Osteoblast (primary cell): ENCODE measurements around the gene NARS2. TPM values are rescaled to one million over a fixed set of nuclear protein-coding genes. Genes with fewer than 3 reads are reported as not detected.

Source experiments
- DNase-seq: peaks from one replicate; pipeline ENCODE4 v3.0.0; 2011; ENCODE audit warnings: low spot score, mixed read lengths; ENCODE audit not compliant: insufficient read length; ENCODE audit errors: missing footprints
- H2AFZ ChIP-seq: 2 replicates; pipeline ENCODE4 v1.6.0; 2011; ENCODE audit warnings: mild to moderate bottlenecking, low read length
- H3K27ac ChIP-seq: 2 replicates; pipeline ENCODE4 v1.5.1; 2011; ENCODE audit warnings: mild to moderate bottlenecking, low read depth, low read length, moderate library complexity
- H3K27me3 ChIP-seq: 2 replicates; pipeline ENCODE4 v1.6.0; 2012; ENCODE audit warnings: mild to moderate bottlenecking, control low read depth, inconsistent platforms, low read length, moderate library complexity; ENCODE audit not compliant: insufficient read depth
- H3K36me3 ChIP-seq: 2 replicates; pipeline ENCODE4 v1.5.1; 2011; ENCODE audit warnings: mild to moderate bottlenecking, low read length, control low read depth, moderate library complexity; ENCODE audit not compliant: insufficient read depth
- H3K4me1 ChIP-seq: 2 replicates; pipeline ENCODE4 v1.5.1; 2011; ENCODE audit warnings: mild to moderate bottlenecking, low read length, control low read depth, moderate library complexity; ENCODE audit not compliant: insufficient read depth
- H3K4me2 ChIP-seq: 2 replicates; pipeline ENCODE4 v1.6.0; 2011; ENCODE audit warnings: mild to moderate bottlenecking, low read length; ENCODE audit not compliant: insufficient read depth
- H3K4me3 ChIP-seq: fragments of 200-600 bp; sonication (generic); 3 replicates; pipeline ENCODE4 v1.5.1; 2012; ENCODE audit warnings: mild to moderate bottlenecking, low read length, inconsistent platforms; ENCODE audit not compliant: insufficient read depth
- H3K79me2 ChIP-seq: 2 replicates; pipeline ENCODE4 v1.6.0; 2012; ENCODE audit warnings: mild to moderate bottlenecking, low read length, control low read depth, inconsistent platforms; ENCODE audit not compliant: insufficient read depth
- H3K9me3 ChIP-seq: 2 replicates; pipeline ENCODE4 v1.5.1; 2011; ENCODE audit warnings: low read depth, low read length, control low read depth
- H4K20me1 ChIP-seq: 2 replicates; pipeline ENCODE4 v1.6.0; 2012; ENCODE audit warnings: mild to moderate bottlenecking, low read length, control low read depth; ENCODE audit not compliant: insufficient read depth
- CTCF ChIP-seq: IDR thresholded peaks from 2 replicates; pipeline ENCODE4 v1.5.1; 2011; ENCODE audit warnings: mild to moderate bottlenecking, low read depth, low read length, moderate library complexity; ENCODE audit errors: extremely low read depth
- total RNA-seq: library from RNA; depleted of rRNA; stranded (reverse); fragments of >200 nt; gene quantifications from 2 replicates; pipeline ENCODE4 v1.2.3, GENCODE V29; 2012

NARS2 gene
- total RNA-seq, 1 donor, result 19.5 TPM

DNA sequence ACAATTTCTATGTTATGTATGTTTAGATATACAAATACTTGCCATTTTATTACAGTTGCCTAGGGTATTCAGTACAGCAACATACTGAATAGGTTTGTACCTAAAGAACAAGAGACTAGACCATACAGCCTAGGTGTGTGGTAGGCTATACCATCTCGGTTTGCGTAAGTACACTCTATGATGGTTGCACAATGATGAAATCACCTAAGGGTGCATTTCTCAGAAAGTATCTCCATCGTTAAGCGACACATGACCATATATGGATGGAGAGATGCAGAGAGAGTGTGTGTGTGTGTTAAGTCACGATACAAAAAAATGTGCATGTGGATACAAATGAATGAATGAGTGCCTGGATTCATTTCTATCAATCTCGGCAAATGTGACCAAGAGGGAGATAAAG is 37.7 kb downstream of the NARS2 start:
- Histone ChIP-seq H3K4me1 (no peaks in the 10 kb centered on the region), H2AFZ (no peak overlapping the region), H3K36me3 (no peaks in the 10 kb centered on the region), H3K27ac (no peak overlapping the region), H4K20me1 (no peaks in the 10 kb centered on the region), H3K79me2 (no peaks in the 10 kb centered on the region), H3K9me3 (no peaks in the 10 kb centered on the region), H3K4me3 (no peak overlapping the region), H3K27me3 (no peaks in the 10 kb centered on the region), H3K4me2 (no peak overlapping the region)
- no peak for DNase-seq
- no peak for TF ChIP-seq CTCF

GRCh38 chr11:78535920-78536319 is 38.7 kb downstream of the NARS2 start:
- no peak for DNase-seq
- Histone ChIP-seq H2AFZ (no peak overlapping the region), H3K4me3 (no peak overlapping the region), H3K9me3 (no peaks in the 10 kb centered on the region), H3K36me3 (no peaks in the 10 kb centered on the region), H3K4me2 (no peak overlapping the region), H3K4me1 (no peaks in the 10 kb centered on the region), H3K27me3 (no peaks in the 10 kb centered on the region), H4K20me1 (no peaks in the 10 kb centered on the region), H3K79me2 (no peaks in the 10 kb centered on the region), H3K27ac (no peak overlapping the region)
- TF ChIP-seq CTCF, result no peak

- no peaks in the 10 kb centered on the region for H3K4me1 ChIP-seq
- H3K4me2 ChIP-seq, result no peak overlapping the region
- no peak for TF ChIP-seq CTCF
- no peaks in the 10 kb centered on the region for H3K36me3 ChIP-seq
- H2AFZ ChIP-seq, result no peak overlapping the region
- DNase-seq, result no peak
- H3K79me2 ChIP-seq, result no peaks in the 10 kb centered on the region
- H4K20me1 ChIP-seq, result no peaks in the 10 kb centered on the region
- H3K4me3 ChIP-seq, result no peak overlapping the region
- no peak overlapping the region for H3K27ac ChIP-seq
- H3K27me3 ChIP-seq, result no peaks in the 10 kb centered on the region
- no peaks in the 10 kb centered on the region for H3K9me3 ChIP-seq
Observed at GRCh38 chr11:78535027-78535426, 39.6 kb downstream of the NARS2 start.

DNA sequence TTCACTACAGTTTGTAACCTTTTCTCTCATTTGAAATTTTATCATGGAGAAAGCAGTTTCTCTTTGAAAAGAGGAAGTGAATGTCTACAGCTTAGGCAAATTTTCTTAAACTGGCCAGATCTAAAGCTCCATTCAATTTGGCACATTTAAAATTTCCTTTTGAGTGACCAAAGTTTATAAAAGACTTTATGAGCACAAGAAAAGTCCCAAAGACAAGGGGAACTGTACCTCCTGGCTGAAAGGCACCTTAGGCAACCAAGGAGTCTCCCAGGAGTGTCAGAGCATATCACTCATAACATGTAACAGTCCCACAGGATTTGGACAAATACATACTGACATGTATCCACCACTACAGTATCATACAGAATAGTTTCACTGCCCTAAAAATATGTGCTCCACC is 41.3 kb downstream of the NARS2 start:
- no peaks in the 10 kb centered on the region for H4K20me1 ChIP-seq
- no peak overlapping the region for H2AFZ ChIP-seq
- H3K27ac ChIP-seq, result no peak overlapping the region
- H3K4me2 ChIP-seq, result no peak overlapping the region
- no peaks in the 10 kb centered on the region for H3K36me3 ChIP-seq
- H3K4me1 ChIP-seq, result no peaks in the 10 kb centered on the region
- H3K27me3 ChIP-seq, result no peaks in the 10 kb centered on the region
- no peak overlapping the region for H3K4me3 ChIP-seq
- H3K9me3 ChIP-seq, result no peaks in the 10 kb centered on the region
- H3K79me2 ChIP-seq, result no peaks in the 10 kb centered on the region
- TF ChIP-seq CTCF, result no peak
- no peak for DNase-seq
